GM10266 (cell line): ENCODE results near the gene SDE2.
A peak's percentile ranks its signal among the peaks of the same experiment; 100 is the strongest.
"Not testable (repeated sequence)": the region's sequence is repeated elsewhere in the genome, so short reads cannot be mapped to it uniquely, and the experiment has no call there.

Experiments used
- DNase-seq: peaks from one replicate; pipeline ENCODE4 v3.0.0; 2012; ENCODE audit errors: extremely low spot score
- TF ChIP-seq, protein P1 (sequence below): IDR thresholded peaks from 2 replicates; pipeline ENCODE4 v1.5.1; 2012; ENCODE audit warnings: mild to moderate bottlenecking, low read depth; ENCODE audit not compliant: control insufficient read depth, insufficient read depth; ENCODE audit errors: missing control alignments

SDE2 gene

DNA sequence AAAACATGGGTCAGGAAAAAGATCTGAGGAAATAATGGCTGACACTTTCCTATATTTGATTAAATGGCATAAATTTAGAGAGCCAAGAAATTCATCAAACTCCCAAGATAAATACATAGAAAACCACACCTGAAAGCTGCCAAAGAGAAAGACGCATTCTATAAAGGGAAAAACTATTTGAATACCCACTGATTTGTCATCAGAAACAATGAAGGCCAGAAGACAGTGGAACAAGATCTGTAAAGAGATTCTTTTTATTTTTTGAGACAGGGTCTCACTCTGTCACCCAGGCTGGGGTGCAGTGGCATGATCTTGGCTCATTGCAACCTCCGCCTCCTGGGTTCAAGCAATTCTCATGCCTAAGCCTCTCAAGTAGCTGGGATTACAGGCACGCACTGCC lies 17.4 kb downstream of the SDE2 start:
- TF ChIP-seq, protein P1, sequence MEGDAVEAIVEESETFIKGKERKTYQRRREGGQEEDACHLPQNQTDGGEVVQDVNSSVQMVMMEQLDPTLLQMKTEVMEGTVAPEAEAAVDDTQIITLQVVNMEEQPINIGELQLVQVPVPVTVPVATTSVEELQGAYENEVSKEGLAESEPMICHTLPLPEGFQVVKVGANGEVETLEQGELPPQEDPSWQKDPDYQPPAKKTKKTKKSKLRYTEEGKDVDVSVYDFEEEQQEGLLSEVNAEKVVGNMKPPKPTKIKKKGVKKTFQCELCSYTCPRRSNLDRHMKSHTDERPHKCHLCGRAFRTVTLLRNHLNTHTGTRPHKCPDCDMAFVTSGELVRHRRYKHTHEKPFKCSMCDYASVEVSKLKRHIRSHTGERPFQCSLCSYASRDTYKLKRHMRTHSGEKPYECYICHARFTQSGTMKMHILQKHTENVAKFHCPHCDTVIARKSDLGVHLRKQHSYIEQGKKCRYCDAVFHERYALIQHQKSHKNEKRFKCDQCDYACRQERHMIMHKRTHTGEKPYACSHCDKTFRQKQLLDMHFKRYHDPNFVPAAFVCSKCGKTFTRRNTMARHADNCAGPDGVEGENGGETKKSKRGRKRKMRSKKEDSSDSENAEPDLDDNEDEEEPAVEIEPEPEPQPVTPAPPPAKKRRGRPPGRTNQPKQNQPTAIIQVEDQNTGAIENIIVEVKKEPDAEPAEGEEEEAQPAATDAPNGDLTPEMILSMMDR = no peak

DNA sequence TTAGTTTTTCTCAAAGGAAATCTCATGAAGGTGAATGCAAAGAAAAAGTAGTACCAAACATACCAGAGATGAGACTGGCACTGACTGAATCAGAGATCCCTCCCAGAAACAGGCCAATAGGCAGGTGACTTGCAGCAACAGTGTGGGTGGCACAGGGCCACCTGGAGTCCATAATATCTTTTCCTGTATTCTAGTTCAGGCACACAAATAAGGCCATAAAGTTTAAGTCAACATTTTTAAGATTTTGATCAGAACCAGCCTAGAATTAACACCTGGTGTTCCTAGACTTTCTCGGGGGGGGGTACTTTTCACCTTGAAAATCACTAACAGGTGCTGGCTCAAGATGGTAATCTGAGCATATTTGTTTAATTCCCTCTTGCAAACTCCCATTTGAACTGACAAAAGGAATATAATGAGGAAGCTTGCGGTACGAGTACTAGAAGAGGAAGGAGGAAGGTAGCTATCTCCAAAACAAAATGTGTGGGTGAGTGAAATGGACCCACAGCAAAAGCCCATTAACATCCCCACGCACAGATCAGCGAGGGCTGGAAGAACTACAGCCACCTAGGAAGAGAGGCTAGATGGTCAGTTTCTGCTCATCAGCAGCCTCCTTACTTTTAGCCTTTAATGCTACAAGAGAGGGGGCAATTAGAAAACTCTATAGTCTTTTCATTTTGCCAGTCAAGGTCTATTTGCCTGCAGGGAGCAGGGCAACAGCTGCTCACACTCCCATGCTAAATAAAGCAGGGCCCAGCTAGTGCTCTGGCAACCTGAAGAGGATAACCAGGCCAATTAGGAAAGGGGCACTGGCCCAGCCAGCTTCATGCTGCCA lies 18.9 kb downstream of the SDE2 start:
- TF ChIP-seq, protein P1 = no peak
- DNase-seq = no peak

More for the DNA sequence above, 17.4 kb downstream of the SDE2 start:
- DNase-seq = no peak

DNA sequence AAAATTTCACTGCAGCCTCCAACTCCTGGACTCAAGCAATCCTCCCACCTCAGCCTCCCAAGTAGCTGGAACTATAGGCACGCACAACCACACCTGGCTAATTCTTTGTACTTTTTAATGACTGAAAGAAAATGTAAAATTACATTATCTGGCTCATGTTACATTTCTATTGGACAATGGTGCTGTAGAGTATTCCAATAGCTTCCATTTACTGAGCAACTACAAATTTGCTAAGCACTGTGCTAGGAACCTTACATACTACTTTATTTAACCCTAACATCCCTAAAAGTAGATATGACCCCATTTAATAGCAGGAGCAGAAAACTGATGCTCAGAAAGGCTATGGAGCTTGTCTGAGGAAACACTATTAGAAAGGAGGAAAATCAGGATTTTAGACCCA lies 19.7 kb downstream of the SDE2 start:
- TF ChIP-seq, protein P1 = no peak
- no peak for DNase-seq

DNA sequence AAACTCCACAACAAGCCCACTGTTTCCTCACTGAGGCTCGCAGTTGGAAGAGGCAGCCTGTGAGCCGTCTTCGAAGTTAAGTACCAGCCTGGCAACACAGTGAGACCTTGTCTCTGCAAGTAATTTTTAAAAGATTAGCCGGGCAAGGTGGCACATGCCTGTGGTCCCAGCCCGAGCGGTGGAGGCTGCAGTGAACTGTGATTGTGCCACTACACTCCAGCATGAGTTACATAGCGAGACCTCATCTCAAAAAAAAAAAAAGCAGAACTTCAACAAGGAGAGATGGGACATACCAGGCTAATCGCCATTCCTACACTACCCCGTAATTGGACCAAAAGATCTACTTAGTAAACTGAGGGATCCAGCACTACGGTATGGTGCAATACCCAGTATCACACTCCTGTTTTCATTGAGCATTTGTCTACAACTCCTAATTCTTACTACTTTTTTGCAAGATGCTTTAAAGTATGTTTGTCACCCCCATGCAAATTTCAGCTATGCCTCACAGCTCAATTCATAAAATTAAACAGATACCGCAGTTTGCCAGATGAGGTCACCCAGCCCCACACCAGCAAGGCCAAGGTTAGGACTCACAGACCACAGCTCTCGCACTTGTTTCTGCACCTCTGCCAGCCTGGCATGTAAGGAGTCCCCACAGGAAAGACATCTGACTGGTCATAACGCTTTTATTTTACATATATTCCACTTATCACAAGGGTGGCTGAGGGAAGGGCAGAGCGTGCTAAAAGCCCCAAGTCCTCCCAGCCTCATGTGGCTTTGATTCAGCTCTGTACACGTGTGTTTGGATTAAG lies 21.0 kb downstream of the SDE2 start:
- peak; percentile 51 for DNase-seq
- TF ChIP-seq, protein P1 = peak; percentile 20

DNA sequence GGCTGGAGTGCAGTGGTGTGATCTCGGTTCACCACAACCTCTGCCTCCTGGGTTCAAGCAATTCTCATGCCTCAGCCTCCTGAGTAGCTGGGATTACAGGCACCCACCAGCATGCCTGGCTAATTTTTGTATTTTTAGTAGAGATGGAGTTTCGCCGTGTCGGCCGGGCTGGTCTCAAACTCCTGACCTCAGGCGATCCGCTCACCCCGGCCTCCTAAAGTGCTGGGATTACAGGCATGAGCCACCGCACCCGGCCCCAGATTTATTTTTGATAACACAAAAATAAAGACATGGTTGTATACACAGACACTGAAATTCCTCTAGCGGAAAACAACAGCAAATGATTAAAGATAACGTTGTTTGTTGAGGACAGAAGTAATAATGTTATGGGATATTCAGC lies 24.0 kb downstream of the SDE2 start:
- not testable (repeated sequence) for DNase-seq

DNA sequence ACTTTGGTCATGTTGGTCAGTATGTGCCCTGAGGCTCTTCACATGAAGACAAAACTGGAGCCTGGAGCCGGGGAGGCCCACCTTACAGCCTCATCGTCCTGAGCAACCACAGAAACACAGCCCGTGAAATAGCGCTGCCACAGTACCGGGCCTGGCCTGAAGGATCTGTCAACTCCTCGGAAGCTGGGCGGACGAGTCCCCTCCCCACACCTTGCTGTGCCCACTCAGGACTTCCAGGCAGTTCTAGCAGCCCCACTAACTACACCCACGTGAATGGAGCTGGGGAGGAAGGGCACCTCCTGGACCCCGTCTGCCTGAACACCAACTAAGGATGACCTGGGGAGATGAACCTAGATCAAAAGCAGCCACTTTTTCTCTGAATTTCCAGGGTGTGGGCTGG lies 24.7 kb downstream of the SDE2 start:
- no peak for DNase-seq
- TF ChIP-seq, protein P1 = no peak

DNA sequence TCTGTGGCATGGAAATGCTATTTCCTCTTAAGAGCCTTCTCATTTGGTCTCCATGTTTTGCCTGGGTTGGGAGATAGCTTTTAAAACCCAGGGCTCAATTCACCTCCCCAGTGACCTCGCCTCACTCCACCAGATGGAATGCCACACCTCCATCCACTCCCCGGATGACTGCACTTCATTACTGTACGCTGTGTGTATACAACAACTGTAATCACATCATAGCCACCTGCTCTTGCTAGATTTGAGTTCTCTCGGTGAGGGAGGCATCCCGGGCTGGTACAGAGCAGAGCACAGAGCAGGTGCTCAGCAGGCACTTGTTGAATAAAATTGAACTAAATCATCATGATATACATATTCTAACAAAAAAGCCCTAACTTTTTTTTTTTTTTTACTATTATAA lies 26.0 kb downstream of the SDE2 start:
- no peak for DNase-seq
- TF ChIP-seq, protein P1 = no peak
